Measurements from ENCODE around the gene STARD3.

Gene STARD3

GRCh38 chr17:39628655-39629493 is 8.1 kb upstream of the STARD3 start:
- TF ChIP-seq CTCF (IDR thresholded peaks at IDR 0.05), result no peak
- Histone ChIP-seq H3K27ac (no peak overlapping the region), H3K4me3 (no peak overlapping the region)
- no peak for DNase-seq (ENCODE audit: low spot score)

DNA sequence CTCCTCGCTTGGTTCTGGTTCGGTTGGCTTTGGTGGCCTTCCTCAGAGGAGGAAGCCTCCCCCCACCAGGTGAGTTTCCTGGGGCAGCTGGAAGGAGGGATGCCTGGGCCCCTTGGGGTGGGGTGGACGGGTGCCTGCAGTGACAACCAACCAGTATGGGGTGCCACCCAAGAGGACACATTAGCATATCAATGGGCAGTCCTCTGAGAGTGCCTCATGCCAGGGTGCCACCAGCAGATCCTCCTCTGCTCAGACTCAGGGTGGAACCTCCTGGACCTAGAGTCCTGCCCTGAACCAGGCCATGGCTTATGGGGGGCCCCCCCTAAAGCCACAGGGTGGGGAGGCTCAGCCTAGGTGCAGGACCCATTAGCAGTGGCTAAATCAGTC is 7.5 kb upstream of the STARD3 start:
- no peak for DNase-seq (ENCODE audit: low spot score)
- H3K27ac ChIP-seq, result no peak overlapping the region
- no peak for TF ChIP-seq CTCF (IDR thresholded peaks at IDR 0.05)
- no peak overlapping the region for H3K4me3 ChIP-seq

DNA sequence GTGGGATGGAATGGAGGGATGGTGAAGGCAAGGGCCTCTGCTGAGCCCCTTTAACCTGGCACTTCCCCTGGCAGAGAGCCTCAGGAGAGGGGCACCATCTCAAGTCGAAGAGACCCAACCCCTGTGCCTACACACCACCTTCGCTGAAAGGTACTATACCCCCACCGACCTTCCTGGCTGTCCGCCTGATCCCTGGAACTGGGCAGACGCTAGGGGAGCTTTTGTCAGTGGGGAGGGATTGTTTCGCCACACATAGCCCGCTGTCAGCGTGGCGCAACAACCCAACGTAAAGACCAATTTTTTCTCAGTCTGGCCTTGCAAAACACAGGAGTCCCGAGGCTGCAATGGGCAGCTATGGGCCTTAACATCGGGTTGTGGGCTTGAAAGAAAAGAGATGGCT is 7.0 kb upstream of the STARD3 start:
- Histone ChIP-seq H3K4me3 (no peak overlapping the region), H3K27ac (no peak overlapping the region)
- TF ChIP-seq CTCF (IDR thresholded peaks at IDR 0.05), result no peak
- DNase-seq (ENCODE audit: low spot score), result no peak

DNA sequence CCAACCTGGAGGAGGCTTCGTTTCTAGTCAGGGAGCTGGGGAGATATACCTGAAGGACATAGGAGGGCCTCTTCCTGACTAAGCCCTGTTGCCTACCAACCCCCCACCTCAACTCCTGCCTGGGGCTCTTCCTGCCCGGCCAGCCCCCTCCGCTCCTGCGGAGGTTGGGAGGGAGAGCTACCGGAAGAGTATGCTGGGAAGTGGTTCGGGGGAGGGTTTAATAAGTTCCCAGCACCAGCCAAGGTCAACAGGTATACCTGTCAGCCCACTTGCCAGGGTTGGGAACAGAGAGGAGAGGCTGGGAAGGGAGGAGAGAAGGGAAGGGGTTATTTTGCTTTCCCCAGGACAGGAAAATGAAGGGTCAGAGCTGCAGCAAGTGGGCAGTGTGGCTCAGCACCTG is 5.5 kb upstream of the STARD3 start:
- no peak overlapping the region for H3K27ac ChIP-seq
- no peak for DNase-seq (ENCODE audit: low spot score)
- H3K4me3 ChIP-seq, result no peak overlapping the region
- no peak for TF ChIP-seq CTCF (IDR thresholded peaks at IDR 0.05)

GRCh38 chr17:39632153-39632941 is 4.6 kb upstream of the STARD3 start:
- no peak for TF ChIP-seq CTCF (IDR thresholded peaks at IDR 0.05)
- Histone ChIP-seq H3K27ac (peak overlapping the region in 1 of 2 donors; percentile 22), H3K4me3 (no peak overlapping the region)
- no peak for DNase-seq (ENCODE audit: low spot score)

GRCh38 chr17:39633570-39634183 is 3.3 kb upstream of the STARD3 start:
- no peak overlapping the region for H3K27ac ChIP-seq
- H3K4me3 ChIP-seq, result no peak overlapping the region
- DNase-seq (ENCODE audit: low spot score), result no peak
- TF ChIP-seq CTCF (IDR thresholded peaks at IDR 0.05), result no peak
